Astrocyte (in vitro differentiated cells and primary cell): Measurements from ENCODE around the gene MYT1. TPM values are rescaled to one million over a fixed set of nuclear protein-coding genes. Genes with fewer than 3 reads are reported as not detected.

Experiments used
- DNase-seq: peaks from one replicate; pipeline ENCODE4 v3.0.0-alpha.2; 2010; ENCODE audit warnings: low read depth
- FAIRE-seq: peaks from 2 replicates; lab custom pipeline; 2011; peaks lifted over from hg19 to GRCh38; lab: Jason Lieb, UNC
- H2AFZ ChIP-seq: 2 replicates; pipeline ENCODE4 v1.6.0; 2012; ENCODE audit warnings: low read depth, low read length, inconsistent platforms
- H3K27ac ChIP-seq: 2 replicates; pipeline ENCODE4 v1.5.1; 2011; ENCODE audit warnings: low read depth, low read length, inconsistent platforms
- H3K27me3 ChIP-seq: 2 replicates; pipeline ENCODE4 v1.6.0; 2011; ENCODE audit warnings: low read length, inconsistent platforms; ENCODE audit not compliant: insufficient read depth
- H3K36me3 ChIP-seq: 2 replicates; pipeline ENCODE4 v1.5.1; 2011; ENCODE audit warnings: low read length, inconsistent platforms; ENCODE audit not compliant: insufficient read depth
- H3K4me1 ChIP-seq: 2 replicates; pipeline ENCODE4 v1.5.1; 2011; ENCODE audit warnings: low read length, inconsistent platforms; ENCODE audit not compliant: insufficient read depth
- H3K4me2 ChIP-seq: 2 replicates; pipeline ENCODE4 v1.6.0; 2012; ENCODE audit warnings: low read length, inconsistent platforms
- H3K4me3 ChIP-seq: 2 replicates; pipeline ENCODE4 v1.5.1; 2011; ENCODE audit warnings: low read depth, mild to moderate bottlenecking, low read length, inconsistent platforms; ENCODE audit not compliant: insufficient read depth
- H3K79me2 ChIP-seq: 2 replicates; pipeline ENCODE4 v1.6.0; 2012; ENCODE audit warnings: mild to moderate bottlenecking, low read length, inconsistent platforms; ENCODE audit not compliant: insufficient read depth
- H3K9ac ChIP-seq: 2 replicates; pipeline ENCODE4 v1.6.0; 2012; ENCODE audit warnings: mild to moderate bottlenecking, low read length, inconsistent platforms
- H3K9me3 ChIP-seq: 2 replicates; pipeline ENCODE4 v1.5.1; 2012; ENCODE audit warnings: low read depth, mild to moderate bottlenecking, low read length, inconsistent platforms; ENCODE audit not compliant: insufficient read depth
- H4K20me1 ChIP-seq: 2 replicates; pipeline ENCODE4 v1.6.0; 2012; ENCODE audit warnings: low read length, inconsistent platforms; ENCODE audit not compliant: insufficient read depth
- H3K27ac Mint-ChIP-seq: one replicate; pipeline ENCODE4 v1.8.0; 2021; ENCODE audit warnings: mild to moderate bottlenecking, mixed read lengths; ENCODE audit not compliant: unreplicated experiment
- H3K27me3 Mint-ChIP-seq: one replicate; pipeline ENCODE4 v1.8.0; 2021; ENCODE audit warnings: low read depth, mixed read lengths; ENCODE audit not compliant: unreplicated experiment
- H3K36me3 Mint-ChIP-seq: one replicate; pipeline ENCODE4 v1.8.0; 2021; ENCODE audit warnings: low read depth, mixed read lengths; ENCODE audit not compliant: unreplicated experiment
- H3K4me1 Mint-ChIP-seq: one replicate; pipeline ENCODE4 v1.8.0; 2021; ENCODE audit warnings: low read depth, mixed read lengths; ENCODE audit not compliant: unreplicated experiment
- H3K4me3 Mint-ChIP-seq: one replicate; pipeline ENCODE4 v1.8.0; 2021; ENCODE audit warnings: mild to moderate bottlenecking, moderate library complexity, mixed read lengths; ENCODE audit not compliant: unreplicated experiment
- H3K9me3 Mint-ChIP-seq: one replicate; pipeline ENCODE4 v1.8.0; 2021; ENCODE audit warnings: mild to moderate bottlenecking, mixed read lengths; ENCODE audit not compliant: unreplicated experiment
- EZH2 ChIP-seq: IDR thresholded peaks from 2 replicates; pipeline ENCODE4 v1.6.1; 2012; ENCODE audit warnings: mild to moderate bottlenecking, low read length, inconsistent platforms; ENCODE audit not compliant: insufficient read depth
- total RNA-seq: library from RNA; stranded (reverse); gene quantifications from 2 replicates; pipeline ENCODE4 v1.2.1, GENCODE V29; 2021
- TF ChIP-seq, protein P1 (sequence below): IDR thresholded peaks from 2 replicates; pipeline ENCODE4 v1.5.1; 2011; ENCODE audit warnings: low read depth, mild to moderate bottlenecking, inconsistent platforms, low read length, moderate library complexity; ENCODE audit not compliant: insufficient read depth

MYT1 gene
- total RNA-seq, 1 donor from 2014 or later = not detected

DNA sequence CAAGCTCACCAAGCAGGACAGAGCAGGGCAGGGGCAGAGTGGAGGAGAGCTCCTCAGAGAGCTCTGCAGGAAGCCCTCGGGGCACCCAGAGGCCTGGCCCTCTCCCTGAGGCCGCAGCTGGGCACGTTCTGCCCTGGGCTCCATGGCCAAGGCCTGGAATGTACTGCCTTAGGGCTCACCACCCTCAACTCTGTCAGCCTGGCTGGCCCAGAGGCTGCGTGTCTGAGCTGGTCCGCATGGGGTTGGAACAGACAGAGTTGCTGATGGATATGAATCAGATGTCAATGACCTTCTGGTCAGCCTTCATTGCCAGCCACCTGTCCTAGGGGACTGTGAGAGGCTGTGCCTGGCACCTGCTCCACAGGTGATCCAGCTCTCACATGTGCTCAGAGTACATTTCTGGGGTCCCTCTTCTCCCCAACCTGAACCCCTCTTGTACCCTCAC, 58.1 kb downstream of the MYT1 start:
- Histone ChIP-seq H3K36me3 (no peaks in the 10 kb centered on the region), H4K20me1 (no peaks in the 10 kb centered on the region), H3K9ac (no peak overlapping the region), H2AFZ (no peak overlapping the region), H3K4me3 (no peak overlapping the region), H3K4me2 (no peak overlapping the region), H3K4me1 (peaks cover 32% of the 10 kb centered on the region), H3K27ac (no peak overlapping the region), H3K9me3 (no peaks in the 10 kb centered on the region), H3K27me3 (peaks cover 20% of the 10 kb centered on the region), H3K79me2 (no peaks in the 10 kb centered on the region)
- Mint-ChIP-seq H3K4me3 (no peak overlapping the region), H3K27me3 (peaks cover 20% of the 10 kb centered on the region), H3K4me1 (peaks cover 39% of the 10 kb centered on the region), H3K27ac (no peak overlapping the region), H3K36me3 (no peaks in the 10 kb centered on the region), H3K9me3 (no peaks in the 10 kb centered on the region)
- TF ChIP-seq, protein P1, sequence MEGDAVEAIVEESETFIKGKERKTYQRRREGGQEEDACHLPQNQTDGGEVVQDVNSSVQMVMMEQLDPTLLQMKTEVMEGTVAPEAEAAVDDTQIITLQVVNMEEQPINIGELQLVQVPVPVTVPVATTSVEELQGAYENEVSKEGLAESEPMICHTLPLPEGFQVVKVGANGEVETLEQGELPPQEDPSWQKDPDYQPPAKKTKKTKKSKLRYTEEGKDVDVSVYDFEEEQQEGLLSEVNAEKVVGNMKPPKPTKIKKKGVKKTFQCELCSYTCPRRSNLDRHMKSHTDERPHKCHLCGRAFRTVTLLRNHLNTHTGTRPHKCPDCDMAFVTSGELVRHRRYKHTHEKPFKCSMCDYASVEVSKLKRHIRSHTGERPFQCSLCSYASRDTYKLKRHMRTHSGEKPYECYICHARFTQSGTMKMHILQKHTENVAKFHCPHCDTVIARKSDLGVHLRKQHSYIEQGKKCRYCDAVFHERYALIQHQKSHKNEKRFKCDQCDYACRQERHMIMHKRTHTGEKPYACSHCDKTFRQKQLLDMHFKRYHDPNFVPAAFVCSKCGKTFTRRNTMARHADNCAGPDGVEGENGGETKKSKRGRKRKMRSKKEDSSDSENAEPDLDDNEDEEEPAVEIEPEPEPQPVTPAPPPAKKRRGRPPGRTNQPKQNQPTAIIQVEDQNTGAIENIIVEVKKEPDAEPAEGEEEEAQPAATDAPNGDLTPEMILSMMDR = no peak
- no peak for TF ChIP-seq EZH2
- FAIRE-seq = no peak
- DNase-seq = peak; percentile 25

DNA sequence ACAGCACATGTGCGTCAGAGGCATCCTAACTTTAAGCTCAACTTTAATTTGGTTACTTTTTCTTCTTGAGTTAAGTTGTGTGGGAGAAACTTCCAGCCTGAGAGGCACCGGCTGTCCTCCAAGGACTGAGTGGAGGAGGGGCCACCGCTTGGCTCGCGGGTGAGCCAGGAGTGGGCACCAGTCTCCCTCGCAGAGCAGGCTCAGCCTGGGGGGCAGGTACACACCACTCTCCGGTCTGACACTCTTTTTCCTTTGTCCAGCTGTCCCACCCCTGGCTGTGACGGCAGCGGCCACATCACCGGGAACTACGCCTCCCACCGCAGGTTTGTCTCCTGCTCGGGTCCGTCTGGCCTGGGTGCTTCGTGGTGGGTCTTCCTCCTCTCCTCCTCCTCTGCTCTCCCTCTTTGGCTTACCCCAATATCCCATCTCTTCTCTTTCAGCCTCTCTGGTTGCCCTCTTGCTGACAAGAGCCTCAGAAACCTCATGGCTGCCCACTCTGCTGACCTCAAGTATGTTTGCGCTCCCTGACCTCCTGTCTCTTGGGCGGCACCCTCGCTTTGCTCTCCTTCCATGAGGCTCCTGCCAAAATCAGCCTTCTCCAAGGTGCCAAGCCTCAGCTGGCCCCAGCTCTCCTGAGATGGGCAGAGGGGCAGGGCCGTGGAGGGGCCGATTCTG, 58.7 kb downstream of the MYT1 start:
- Histone ChIP-seq H3K4me2 (no peak overlapping the region), H3K4me3 (no peak overlapping the region), H4K20me1 (no peaks in the 10 kb centered on the region), H3K27me3 (peaks cover 19% of the 10 kb centered on the region), H3K9me3 (no peaks in the 10 kb centered on the region), H3K36me3 (no peaks in the 10 kb centered on the region), H3K79me2 (no peaks in the 10 kb centered on the region), H3K9ac (no peak overlapping the region), H3K4me1 (peaks cover 32% of the 10 kb centered on the region), H3K27ac (no peak overlapping the region), H2AFZ (no peak overlapping the region)
- TF ChIP-seq, protein P1 = no peak
- no peak for TF ChIP-seq EZH2
- no peak for FAIRE-seq
- H3K27ac Mint-ChIP-seq = peak overlapping the region; percentile 99
- H3K27me3 Mint-ChIP-seq = peaks cover 16% of the 10 kb centered on the region
- peaks cover 39% of the 10 kb centered on the region for H3K4me1 Mint-ChIP-seq
- DNase-seq = peak; percentile 7
- H3K36me3 Mint-ChIP-seq = no peaks in the 10 kb centered on the region
- H3K9me3 Mint-ChIP-seq = no peaks in the 10 kb centered on the region
- peak overlapping the region; percentile 17 for H3K4me3 Mint-ChIP-seq

DNA sequence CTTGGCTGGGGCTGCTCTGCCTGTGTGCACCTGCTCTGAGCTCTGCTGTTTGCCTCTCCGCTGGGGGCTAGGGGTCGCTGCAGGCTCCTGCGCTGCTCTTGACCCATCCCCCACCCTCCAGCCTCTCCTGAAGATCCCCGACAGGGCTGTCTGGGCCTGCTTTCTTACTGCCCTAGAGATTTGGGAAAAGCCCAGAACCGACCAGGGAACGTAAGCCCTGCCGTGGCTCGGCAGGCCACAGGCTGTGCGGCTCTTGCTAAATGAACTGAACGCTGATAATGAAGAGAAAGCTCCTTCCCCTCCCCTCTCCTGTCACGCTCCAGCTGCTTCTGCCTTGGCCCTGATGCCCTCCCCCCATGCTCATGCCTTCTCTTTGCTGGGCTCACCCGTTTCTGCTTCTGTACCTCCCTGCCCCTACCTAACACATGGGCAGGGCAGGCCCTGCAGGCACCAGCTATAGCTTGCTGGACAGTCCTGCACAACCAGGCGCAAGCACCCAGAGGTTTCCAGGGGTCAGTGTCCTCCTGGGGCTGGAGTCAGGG, 59.3 kb downstream of the MYT1 start:
- Histone ChIP-seq H3K36me3 (no peaks in the 10 kb centered on the region), H3K27me3 (peaks cover 13% of the 10 kb centered on the region), H3K9me3 (no peaks in the 10 kb centered on the region), H3K4me2 (peak overlapping the region; percentile 74), H4K20me1 (no peaks in the 10 kb centered on the region), H3K4me3 (no peak overlapping the region), H2AFZ (peak overlapping the region; percentile 28), H3K9ac (peak overlapping the region; percentile 62), H3K4me1 (peaks cover 32% of the 10 kb centered on the region), H3K27ac (peak overlapping the region; percentile 88), H3K79me2 (no peaks in the 10 kb centered on the region)
- no peaks in the 10 kb centered on the region for H3K36me3 Mint-ChIP-seq
- H3K9me3 Mint-ChIP-seq = no peaks in the 10 kb centered on the region
- H3K27ac Mint-ChIP-seq = peak overlapping the region; percentile 99
- H3K27me3 Mint-ChIP-seq = peaks cover 18% of the 10 kb centered on the region
- TF ChIP-seq EZH2 = no peak
- TF ChIP-seq, protein P1 = peak; percentile 31
- H3K4me1 Mint-ChIP-seq = peaks cover 39% of the 10 kb centered on the region
- peak overlapping the region; percentile 50 for H3K4me3 Mint-ChIP-seq
- DNase-seq (peak; percentile 26), FAIRE-seq (no peak)
